GM21717 (cell line): ENCODE results near the gene OR10G6.
"Not testable (repeated sequence)": the region's sequence is repeated elsewhere in the genome, so short reads cannot be mapped to it uniquely, and the experiment has no call there.

ENCODE experiments used
- ATAC-seq: cut with Tn5 transposase; IDR thresholded peaks from one replicate; pipeline ENCODE4 v1.9.1; 2021; ENCODE audit warnings: mild to moderate bottlenecking, moderate library complexity; ENCODE audit not compliant: unreplicated experiment

The OR10G6 gene, protein sequence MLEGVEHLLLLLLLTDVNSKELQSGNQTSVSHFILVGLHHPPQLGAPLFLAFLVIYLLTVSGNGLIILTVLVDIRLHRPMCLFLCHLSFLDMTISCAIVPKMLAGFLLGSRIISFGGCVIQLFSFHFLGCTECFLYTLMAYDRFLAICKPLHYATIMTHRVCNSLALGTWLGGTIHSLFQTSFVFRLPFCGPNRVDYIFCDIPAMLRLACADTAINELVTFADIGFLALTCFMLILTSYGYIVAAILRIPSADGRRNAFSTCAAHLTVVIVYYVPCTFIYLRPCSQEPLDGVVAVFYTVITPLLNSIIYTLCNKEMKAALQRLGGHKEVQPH

DNA sequence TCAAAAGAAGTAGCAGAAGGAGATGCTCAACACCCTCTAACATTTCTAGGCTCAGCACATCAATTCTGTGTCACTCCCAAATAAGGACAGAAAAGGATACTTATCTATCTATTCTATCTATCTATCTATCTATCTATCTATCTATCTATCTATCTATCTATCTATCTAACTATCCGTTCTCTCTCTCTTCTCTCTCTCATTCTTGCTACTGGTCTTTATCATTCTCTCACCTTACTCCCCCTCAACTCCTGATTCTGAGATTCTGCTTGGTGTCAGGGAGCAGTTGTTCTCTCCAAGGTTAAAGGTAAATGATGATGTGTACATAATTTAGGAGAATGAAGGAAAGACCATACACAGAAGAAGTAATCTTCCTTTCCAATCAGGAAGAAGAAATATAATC, at the start of gene OR10G6:
Gene OR10G6, minus strand, starts transcription at position 43 of the 400 bp plus-strand sequence. Its CDS starts 0 bp downstream, at position 43.
- ATAC-seq, result no peak

DNA sequence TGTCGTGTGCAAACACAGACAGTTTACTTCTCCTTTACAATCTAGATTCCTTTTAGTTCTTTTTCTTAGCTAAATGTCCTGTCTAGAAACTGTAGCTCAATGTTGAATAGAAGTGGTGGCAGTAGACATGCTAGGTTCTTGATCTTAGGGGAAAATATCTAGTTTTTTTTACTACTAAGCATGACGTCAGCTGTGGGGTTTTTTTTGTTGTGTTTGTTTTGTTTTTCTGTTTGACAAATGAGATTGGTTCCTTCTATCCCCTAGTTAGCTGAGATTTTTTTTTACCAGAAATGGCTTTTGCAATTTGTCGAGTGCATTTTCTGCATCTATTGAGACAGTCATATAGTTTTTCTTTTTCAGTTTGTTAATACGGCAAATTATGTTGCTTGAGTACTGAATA, 48.5 kb upstream of the OR10G6 start:
- ATAC-seq, result no peak

DNA sequence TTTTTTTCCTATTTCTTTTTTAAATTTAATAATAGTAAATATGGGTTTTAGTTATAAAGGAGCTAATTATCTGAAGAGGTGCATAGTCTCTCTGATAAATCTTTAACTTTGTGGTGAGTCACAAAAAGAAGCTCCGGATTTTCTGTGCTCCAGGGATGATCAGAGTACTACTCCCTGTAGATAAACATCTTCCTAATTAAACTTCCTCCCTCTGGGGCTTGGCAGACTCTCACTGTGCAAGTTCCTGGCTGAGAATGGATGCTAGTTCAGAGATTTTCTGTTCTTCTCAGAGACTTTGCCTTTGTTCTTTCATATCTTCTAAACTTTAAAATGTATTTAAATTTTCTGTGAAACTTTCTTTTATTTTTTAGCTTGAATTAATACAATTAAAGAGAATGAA, 46.3 kb upstream of the OR10G6 start, which contains the start of gene OR10G7:
Gene OR10G7, minus strand, starts transcription at position 72 of the 400 bp plus-strand sequence. CDS start 2,324 bp downstream, outside the sequence.
- no peak for ATAC-seq

DNA sequence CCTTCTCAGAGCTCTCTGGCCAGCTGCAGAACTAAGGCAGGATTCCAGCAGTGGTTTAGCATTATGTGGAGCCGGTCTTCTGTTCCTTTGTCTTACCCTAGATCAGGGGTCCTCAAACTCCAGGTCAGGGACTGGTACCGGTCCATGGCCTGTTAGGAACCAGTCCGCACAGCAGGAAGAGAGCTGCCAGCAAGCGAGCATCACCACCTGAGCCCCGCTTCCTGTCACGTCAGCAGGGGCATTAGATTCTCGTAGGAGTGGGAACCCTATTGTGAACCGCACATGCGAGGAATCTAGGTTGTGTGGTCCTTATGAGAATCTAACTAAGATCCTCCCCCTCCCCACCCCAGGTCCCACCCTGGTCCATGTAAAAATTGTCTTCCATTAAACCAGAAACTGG, 44.6 kb upstream of the OR10G6 start:
- ATAC-seq, result no peak

DNA sequence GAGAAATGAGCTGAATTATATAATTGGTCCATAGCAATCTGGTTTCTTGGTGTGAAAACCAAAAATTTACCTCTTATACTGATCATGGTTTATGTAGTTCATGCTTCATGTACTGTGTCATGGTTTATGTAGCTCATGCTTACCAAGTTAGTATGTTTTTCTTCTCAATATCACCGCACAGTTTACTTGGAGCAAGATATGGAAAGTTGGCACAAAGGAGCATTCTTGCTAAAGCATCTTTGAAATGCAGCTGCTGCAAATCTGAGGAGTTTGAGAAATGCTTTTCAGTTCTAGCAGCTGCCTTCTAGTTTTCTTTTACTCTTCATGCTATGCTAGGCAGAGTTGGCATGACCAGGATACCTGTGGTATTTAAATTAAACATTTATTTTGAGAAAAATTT, 41.7 kb upstream of the OR10G6 start:
- ATAC-seq, result no peak

DNA sequence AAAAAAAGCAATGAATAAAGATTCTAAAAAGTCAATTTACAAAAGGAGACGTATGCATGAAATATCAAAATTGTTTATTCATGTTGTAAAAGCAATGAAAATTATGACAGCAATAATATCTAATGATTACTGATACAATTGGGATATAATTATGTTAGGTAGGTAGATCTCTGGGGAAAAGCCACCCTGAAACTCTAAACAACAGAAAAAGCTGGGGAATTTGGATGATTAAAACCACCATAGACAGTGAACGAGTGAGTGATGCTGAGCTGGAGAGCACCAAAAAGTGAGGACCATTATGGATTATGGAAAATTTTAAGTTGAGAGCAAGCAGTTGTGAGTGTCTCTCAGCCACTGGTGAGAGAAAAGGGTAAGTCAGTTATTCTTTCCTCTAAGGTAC, 31.5 kb upstream of the OR10G6 start, which contains the start of gene OR10G8:
Gene OR10G8, plus strand, starts transcription at position 301 of the 400 bp plus-strand sequence. CDS start 2,825 bp downstream, outside the sequence.
- no peak for ATAC-seq

DNA sequence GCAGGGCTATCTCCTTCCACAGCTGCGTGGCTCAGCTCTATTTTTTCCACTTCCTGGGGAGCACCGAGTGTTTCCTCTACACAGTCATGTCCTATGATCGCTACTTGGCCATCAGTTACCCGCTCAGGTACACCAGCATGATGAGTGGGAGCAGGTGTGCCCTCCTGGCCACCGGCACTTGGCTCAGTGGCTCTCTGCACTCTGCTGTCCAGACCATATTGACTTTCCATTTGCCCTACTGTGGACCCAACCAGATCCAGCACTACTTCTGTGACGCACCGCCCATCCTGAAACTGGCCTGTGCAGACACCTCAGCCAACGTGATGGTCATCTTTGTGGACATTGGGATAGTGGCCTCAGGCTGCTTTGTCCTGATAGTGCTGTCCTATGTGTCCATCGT, 20.9 kb upstream of the OR10G6 start:
- not testable (repeated sequence) for ATAC-seq

DNA sequence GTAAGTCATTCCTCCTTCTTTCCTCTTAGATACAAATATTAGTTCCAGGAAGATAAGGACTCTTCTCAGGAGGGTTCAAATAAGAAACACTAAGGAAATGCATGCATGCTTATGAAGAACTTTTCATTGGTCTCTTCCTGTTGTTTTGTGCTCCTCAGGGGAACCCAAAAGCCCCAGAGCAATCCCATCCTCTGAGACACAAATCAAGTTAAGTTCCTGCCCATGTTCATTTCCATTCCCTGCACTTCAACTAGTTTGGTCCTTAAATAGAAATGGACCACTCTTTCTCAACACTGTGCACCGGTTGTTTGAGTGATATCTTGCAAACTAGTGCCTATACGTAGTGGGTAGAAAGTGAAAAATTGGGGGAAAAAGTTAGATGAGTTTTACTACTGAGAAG, 17.7 kb upstream of the OR10G6 start, which contains the start of gene OR10G4:
Gene OR10G4, plus strand, starts transcription at position 301 of the 400 bp plus-strand sequence. CDS start 2,578 bp downstream, outside the sequence.
- no peak for ATAC-seq

DNA sequence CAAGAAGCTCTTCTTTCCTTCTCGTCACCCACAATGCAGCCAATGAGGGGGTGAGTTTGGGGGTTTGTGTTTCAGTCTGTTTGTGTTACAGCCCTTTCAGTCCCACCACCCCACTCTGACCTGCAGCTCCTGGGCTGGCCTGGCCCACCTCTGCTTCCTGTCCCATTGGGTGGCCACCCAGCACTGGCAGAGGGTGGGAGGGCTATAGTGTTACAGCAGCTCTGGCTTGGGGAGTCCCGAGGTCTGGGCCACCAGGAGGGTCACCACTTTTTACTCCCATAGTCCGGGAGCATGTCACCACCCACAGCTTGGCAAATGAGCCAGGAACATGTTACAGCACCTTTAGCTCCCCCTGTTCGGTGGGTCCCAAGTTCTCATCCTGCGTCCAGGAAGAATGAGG, 15.7 kb downstream of the OR10G6 start:
- no peak for ATAC-seq

DNA sequence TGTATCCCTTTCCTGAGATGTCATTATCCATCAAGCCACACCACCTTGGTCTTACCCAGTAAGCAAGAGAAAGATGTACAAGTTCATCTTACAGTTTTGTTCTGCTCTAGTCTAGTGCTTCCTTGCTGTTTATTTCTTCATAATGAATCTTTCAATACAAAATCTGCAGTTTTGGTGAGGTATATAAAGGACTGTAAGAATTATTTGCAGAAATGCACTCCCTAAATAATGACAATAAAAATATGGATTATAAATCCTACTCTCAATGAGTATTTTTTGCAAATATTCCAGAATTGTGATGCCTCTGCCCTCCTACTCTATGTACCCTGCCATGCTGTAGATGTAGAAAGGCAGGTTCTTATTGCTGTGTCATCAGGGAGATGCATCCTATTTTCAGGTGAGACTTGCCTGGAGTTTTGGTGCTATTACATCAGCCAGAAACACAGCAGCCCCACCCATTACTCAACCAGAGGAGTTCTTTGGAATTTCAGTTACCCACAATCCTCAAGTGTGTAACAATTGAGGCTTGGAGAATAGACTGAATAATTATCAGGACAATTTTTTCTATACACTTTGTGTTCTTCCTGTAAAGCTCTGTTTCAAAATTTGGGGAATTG, 17.1 kb downstream of the OR10G6 start, which contains the start of gene OR10S1:
Gene OR10S1, minus strand, starts transcription at position 51 of the 617 bp plus-strand sequence. CDS start 117 bp downstream, outside the sequence.
- ATAC-seq, result no peak

DNA sequence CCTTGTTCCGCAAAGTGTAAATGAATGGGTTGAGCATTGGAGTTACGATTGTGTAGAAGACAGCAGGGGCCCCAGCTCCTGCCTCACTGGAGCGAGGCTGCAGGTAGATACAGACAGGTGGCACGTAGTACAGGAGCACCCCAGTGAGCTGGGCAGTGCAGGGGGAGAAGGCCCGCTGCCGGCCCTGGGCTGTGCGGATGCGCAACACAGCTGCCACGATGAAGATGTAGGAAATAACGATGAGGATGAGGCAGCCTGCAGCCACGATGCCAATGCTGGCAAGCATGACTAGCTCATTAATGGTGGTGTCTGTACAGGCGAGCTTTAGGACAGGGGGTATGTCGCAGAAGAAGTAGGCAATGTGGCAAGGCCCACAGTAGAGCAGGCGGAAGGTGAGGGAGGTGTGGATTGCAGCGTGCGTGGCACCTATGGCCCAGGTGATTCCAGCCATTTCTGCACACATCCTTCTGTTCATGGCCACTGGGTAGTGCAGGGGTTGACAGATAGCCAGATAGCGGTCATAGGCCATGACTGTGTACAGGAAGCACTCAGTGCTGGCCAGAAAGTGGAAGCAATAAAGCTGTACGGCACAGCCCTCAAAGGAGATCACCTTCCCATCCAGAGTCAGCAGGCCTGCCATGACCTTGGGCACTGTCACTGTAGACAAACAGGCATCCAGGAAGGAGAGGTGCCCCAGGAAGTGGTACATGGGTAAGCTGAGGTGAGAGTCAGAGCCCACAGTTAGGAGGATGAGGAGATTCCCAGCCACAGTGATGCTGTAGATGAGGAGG, 18.0 kb downstream of the OR10G6 start:
- no peak for ATAC-seq

DNA sequence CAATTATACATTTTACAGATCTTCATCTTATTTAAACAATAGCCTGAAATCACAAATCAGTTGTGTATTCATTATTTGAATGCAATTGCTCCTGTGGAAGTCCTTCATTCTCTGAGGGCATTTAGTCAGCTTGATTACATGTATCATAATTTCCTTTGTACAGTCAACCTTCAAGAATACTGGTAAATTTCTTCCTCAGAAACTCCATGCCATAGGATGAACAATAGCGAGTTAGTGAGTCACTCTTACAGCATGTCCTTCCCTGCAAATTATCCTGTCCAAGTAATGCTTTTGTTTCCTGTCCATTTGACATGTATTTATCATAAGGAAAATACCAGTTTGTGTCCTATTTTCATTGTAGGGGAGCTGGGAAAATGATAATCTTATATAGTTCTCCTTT, 21.1 kb downstream of the OR10G6 start:
- no peak for ATAC-seq

DNA sequence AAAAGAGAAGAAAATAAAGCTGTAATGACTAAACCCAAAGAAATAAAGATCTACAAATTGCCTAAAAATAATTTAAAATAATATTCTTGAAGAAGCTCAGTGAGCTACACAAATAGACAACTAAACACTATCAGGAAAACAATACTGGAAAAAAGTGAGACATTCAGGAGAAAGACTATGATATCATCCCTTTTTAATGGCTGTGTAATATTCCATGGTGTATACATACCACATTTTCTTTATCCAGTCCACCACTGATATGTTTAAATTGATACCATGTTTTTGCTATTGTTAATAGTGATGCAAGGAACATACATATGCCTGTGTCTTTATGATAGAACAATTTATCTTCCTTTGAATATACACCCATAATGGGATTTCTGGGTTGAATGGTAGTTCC, 38.2 kb downstream of the OR10G6 start:
- no peak for ATAC-seq

DNA sequence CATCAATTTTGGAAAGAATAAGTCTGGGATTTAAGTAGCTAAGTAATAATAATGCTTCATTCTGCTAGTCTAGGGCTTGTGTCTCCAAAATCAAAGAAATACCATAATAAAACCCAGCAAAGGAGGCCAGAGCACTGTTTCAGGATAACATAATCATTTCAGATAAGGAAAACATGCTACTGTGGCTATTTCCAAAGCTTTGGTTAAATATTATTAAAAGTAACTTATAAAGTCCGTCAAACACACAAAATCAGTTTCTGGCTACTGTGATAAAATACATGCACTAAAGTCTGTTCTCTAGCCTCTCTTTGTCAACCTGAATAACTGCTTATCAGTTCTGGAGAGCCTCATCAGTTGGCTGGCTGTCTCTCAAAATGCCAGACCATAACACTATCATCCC, 49.8 kb downstream of the OR10G6 start:
- no peak for ATAC-seq
